ENCODE results near the gene DSCAML1.

The DSCAML1 gene

DNA sequence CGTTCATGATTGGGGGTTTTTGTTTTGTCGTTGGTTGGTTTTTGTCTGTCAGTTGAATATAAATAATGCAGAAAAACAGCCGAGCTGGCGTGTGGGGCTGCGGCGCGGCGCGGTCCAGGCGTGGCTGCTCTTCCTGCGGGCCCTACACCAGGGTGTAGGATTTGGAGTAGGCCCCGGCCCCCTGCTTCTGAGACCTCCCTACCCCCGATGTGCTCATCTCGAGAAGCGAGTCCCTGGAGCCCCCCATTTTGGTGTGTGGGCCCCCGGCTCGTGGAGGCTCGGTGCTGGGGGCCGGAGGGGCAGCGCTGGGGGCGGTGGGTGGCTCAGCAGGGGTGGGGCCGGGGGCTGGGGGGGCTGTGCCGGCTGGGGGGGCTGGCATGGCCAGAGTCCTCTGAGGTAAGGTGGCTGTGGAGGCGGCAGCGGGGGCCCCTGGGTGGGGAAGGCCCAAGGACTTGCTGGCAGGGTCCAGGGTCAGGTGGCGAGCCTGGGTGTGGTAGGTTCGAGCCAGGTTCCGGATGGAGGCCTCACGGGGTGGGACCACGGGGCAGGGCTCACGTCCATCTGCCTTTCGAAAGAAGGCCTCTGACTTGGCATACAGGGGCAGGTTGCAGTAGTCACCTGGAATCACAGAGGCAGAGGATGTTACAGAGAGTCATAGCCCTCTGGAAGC lies 368.7 kb downstream of the DSCAML1 start:
- H3K36me3 ChIP-seq (replicated peaks; ENCODE audit: low read depth, low read length): no peaks in the 10 kb centered on the region
- H3K27me3 ChIP-seq (ENCODE audit: low read depth, low read length): no peaks in the 10 kb centered on the region
- no peak overlapping the region for H3K4me3 ChIP-seq (ENCODE audit: low read length)
- H2AFZ ChIP-seq (ENCODE audit: low read depth, low read length): no peak overlapping the region
- H3K9me3 ChIP-seq (ENCODE audit: insufficient read depth, low read length): no peaks in the 10 kb centered on the region
- no peak overlapping the region for H3K9ac ChIP-seq (ENCODE audit: low read length)
- no peaks in the 10 kb centered on the region for H3K79me2 ChIP-seq (ENCODE audit: low read length)
- H3K27ac ChIP-seq (ENCODE audit: low read length): no peak overlapping the region
- no peaks in the 10 kb centered on the region for H4K20me1 ChIP-seq (ENCODE audit: insufficient read depth, low read length)
- H3K4me1 ChIP-seq (ENCODE audit: low read length): peaks cover 25% of the 10 kb centered on the region
- TF ChIP-seq, protein P1, sequence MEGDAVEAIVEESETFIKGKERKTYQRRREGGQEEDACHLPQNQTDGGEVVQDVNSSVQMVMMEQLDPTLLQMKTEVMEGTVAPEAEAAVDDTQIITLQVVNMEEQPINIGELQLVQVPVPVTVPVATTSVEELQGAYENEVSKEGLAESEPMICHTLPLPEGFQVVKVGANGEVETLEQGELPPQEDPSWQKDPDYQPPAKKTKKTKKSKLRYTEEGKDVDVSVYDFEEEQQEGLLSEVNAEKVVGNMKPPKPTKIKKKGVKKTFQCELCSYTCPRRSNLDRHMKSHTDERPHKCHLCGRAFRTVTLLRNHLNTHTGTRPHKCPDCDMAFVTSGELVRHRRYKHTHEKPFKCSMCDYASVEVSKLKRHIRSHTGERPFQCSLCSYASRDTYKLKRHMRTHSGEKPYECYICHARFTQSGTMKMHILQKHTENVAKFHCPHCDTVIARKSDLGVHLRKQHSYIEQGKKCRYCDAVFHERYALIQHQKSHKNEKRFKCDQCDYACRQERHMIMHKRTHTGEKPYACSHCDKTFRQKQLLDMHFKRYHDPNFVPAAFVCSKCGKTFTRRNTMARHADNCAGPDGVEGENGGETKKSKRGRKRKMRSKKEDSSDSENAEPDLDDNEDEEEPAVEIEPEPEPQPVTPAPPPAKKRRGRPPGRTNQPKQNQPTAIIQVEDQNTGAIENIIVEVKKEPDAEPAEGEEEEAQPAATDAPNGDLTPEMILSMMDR (IDR thresholded peaks at IDR 0.05; ENCODE audit: low read depth, low read length): no peak
- no peak for TF ChIP-seq EZH2phosphoT487 (IDR thresholded peaks at IDR 0.05; ENCODE audit: low read depth)
- H3K4me2 ChIP-seq (ENCODE audit: low read length): no peak overlapping the region

DNA sequence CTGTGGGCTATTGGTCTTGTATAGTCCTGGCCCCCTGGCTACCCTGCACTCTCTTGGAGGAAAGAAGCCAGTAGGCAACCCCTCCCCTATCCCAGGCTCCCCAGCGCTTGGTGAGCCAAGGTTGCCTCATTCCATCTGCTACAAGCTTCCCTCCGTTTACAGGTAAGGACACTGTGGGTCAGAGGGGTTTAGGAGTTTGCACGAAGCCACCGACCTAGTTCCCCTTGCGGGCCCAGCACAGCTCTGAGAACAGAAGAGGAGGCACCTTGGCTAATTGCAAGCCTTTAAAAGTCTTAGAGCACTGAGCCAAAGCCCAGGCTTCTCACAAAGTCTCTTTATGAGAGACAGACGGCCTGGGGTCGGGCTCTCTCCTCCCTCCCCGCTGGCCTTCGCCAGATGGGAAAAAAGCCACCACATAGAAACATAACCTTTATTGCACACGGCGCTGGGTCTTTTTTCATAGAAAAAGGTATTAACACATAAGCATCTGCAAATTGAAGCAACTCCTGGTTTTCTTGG lies 369.6 kb downstream of the DSCAML1 start:
- Histone ChIP-seq H4K20me1 (ENCODE audit: insufficient read depth, low read length) (no peaks in the 10 kb centered on the region), H3K27ac (ENCODE audit: low read length) (no peak overlapping the region), H3K79me2 (ENCODE audit: low read length) (no peaks in the 10 kb centered on the region), H2AFZ (ENCODE audit: low read depth, low read length) (no peak overlapping the region), H3K36me3 (replicated peaks; ENCODE audit: low read depth, low read length) (no peaks in the 10 kb centered on the region), H3K4me3 (ENCODE audit: low read length) (no peak overlapping the region), H3K27me3 (ENCODE audit: low read depth, low read length) (no peaks in the 10 kb centered on the region), H3K4me2 (ENCODE audit: low read length) (no peak overlapping the region), H3K9me3 (ENCODE audit: insufficient read depth, low read length) (no peaks in the 10 kb centered on the region), H3K4me1 (ENCODE audit: low read length) (peaks cover 21% of the 10 kb centered on the region), H3K9ac (ENCODE audit: low read length) (no peak overlapping the region)
- TF ChIP-seq, protein P1 (IDR thresholded peaks at IDR 0.05; ENCODE audit: low read depth, low read length): no peak

DNA sequence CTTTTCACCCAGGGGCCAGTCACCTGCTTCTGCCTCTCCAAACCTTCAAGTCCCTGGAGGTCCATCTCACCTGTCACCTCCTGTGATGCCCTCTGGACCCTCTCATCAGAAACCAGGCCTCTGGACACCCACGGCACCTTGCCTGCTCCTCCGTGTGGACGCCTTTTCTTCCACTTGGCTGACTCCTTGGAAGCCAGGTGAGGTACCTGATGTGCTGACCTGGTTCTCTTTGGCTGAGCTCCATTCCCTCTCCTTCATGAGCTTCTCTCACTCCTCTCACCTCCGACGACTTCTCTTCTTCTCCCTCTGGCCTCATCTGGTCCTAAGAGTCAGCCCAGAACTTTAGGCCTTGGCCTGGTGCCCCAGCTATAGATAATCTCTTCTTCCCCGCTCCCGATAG lies 370.1 kb downstream of the DSCAML1 start:
- H3K27ac ChIP-seq (ENCODE audit: low read length): no peak overlapping the region
- H3K27me3 ChIP-seq (ENCODE audit: low read depth, low read length): no peaks in the 10 kb centered on the region
- H2AFZ ChIP-seq (ENCODE audit: low read depth, low read length): no peak overlapping the region
- TF ChIP-seq, protein P1 (IDR thresholded peaks at IDR 0.05; ENCODE audit: low read depth, low read length): no peak
- TF ChIP-seq EZH2phosphoT487 (IDR thresholded peaks at IDR 0.05; ENCODE audit: low read depth): no peak
- no peaks in the 10 kb centered on the region for H3K9me3 ChIP-seq (ENCODE audit: insufficient read depth, low read length)
- H4K20me1 ChIP-seq (ENCODE audit: insufficient read depth, low read length): no peaks in the 10 kb centered on the region
- H3K79me2 ChIP-seq (ENCODE audit: low read length): no peaks in the 10 kb centered on the region
- no peak overlapping the region for H3K9ac ChIP-seq (ENCODE audit: low read length)
- H3K36me3 ChIP-seq (replicated peaks; ENCODE audit: low read depth, low read length): no peaks in the 10 kb centered on the region
- no peak overlapping the region for H3K4me2 ChIP-seq (ENCODE audit: low read length)
- no peak overlapping the region for H3K4me3 ChIP-seq (ENCODE audit: low read length)
- peaks cover 21% of the 10 kb centered on the region for H3K4me1 ChIP-seq (ENCODE audit: low read length)

DNA sequence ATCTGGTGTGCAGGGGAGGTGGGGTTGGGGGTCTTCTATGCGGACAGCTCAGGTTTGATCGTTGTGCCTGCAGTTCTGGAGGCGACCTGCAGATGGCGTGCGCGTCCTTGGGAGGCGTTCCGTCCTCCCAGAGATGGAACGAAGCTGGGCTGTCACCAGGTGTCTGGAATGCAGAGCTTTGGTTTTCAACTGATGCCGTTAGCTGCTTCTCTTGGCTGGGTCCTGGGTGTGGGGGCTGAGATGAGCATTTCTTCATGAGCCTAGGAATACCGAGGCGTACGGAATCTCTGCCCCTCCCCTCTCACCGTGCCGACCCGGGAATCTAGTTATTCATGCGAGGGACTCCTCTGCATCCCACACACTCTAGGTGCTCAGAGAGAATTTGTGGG lies 370.7 kb downstream of the DSCAML1 start:
- no peak overlapping the region for H3K9ac ChIP-seq (ENCODE audit: low read length)
- H3K27ac ChIP-seq (ENCODE audit: low read length): no peak overlapping the region
- H3K4me3 ChIP-seq (ENCODE audit: low read length): peak overlapping the region; percentile 59
- H3K4me2 ChIP-seq (ENCODE audit: low read length): peak overlapping the region; percentile 66
- H4K20me1 ChIP-seq (ENCODE audit: insufficient read depth, low read length): no peaks in the 10 kb centered on the region
- no peaks in the 10 kb centered on the region for H3K27me3 ChIP-seq (ENCODE audit: low read depth, low read length)
- H2AFZ ChIP-seq (ENCODE audit: low read depth, low read length): peak overlapping the region; percentile 48; the same call in 1 of the 2 replicates
- H3K4me1 ChIP-seq (ENCODE audit: low read length): peaks cover 21% of the 10 kb centered on the region
- no peaks in the 10 kb centered on the region for H3K79me2 ChIP-seq (ENCODE audit: low read length)
- TF ChIP-seq, protein P1 (IDR thresholded peaks at IDR 0.05; ENCODE audit: low read depth, low read length): peak; percentile 98
- TF ChIP-seq EZH2phosphoT487 (IDR thresholded peaks at IDR 0.05; ENCODE audit: low read depth): no peak
- H3K36me3 ChIP-seq (replicated peaks; ENCODE audit: low read depth, low read length): no peaks in the 10 kb centered on the region
- H3K9me3 ChIP-seq (ENCODE audit: insufficient read depth, low read length): no peaks in the 10 kb centered on the region
